Neural progenitor cell (in vitro differentiated cells): ENCODE measurements around the gene BMP2K. TPM values are rescaled to one million over a fixed set of nuclear protein-coding genes. Genes with fewer than 3 reads are reported as not detected.

Source experiments
- DNase-seq: peaks from one replicate; pipeline ENCODE4 v3.0.0-alpha.2; 2016; ENCODE audit warnings: low spot score
- H2AFZ ChIP-seq: fragments of 200-600 bp; sonication (generic); replicated peaks from 2 replicates; pipeline ENCODE4 v1.6.1; 2016; ENCODE audit warnings: antibody characterized with exemption
- H3F3A ChIP-seq: fragments of 200-600 bp; sonication (generic); 2 replicates; pipeline ENCODE4 v1.6.1; 2016; ENCODE audit warnings: antibody characterized with exemption, low read depth
- H3K27ac ChIP-seq: fragments of 200-600 bp; sonication (generic); 2 replicates; pipeline ENCODE4 v1.5.1; 2016; ENCODE audit warnings: mild to moderate bottlenecking
- H3K27me3 ChIP-seq: fragments of 200-600 bp; sonication (generic); 2 replicates; pipeline ENCODE4 v1.6.1; 2016; ENCODE audit warnings: mild to moderate bottlenecking, moderate library complexity
- H3K36me3 ChIP-seq: fragments of 200-600 bp; sonication (generic); 2 replicates; pipeline ENCODE4 v1.5.1; 2016
- H3K4me1 ChIP-seq: fragments of 200-600 bp; sonication (generic); 2 replicates; pipeline ENCODE4 v1.6.1; 2016; ENCODE audit warnings: mixed run types
- H3K4me2 ChIP-seq: fragments of 200-600 bp; sonication (generic); 2 replicates; pipeline ENCODE4 v1.6.1; 2016
- H3K4me3 ChIP-seq: fragments of 200-600 bp; sonication (generic); 2 replicates; pipeline ENCODE4 v1.5.1; 2016
- H3K79me2 ChIP-seq: fragments of 200-600 bp; sonication (generic); 2 replicates; pipeline ENCODE4 v1.6.1; 2016; ENCODE audit warnings: low read depth
- H3K9ac ChIP-seq: fragments of 200-600 bp; sonication (generic); 2 replicates; pipeline ENCODE4 v1.6.1; 2016
- H3K9me3 ChIP-seq: fragments of 200-600 bp; sonication (generic); 2 replicates; pipeline ENCODE4 v1.5.1; 2016; ENCODE audit warnings: low read depth
- H4K20me1 ChIP-seq: fragments of 200-600 bp; sonication (generic); 2 replicates; pipeline ENCODE4 v1.6.1; 2016; ENCODE audit warnings: low read depth
- H3K27ac Mint-ChIP-seq: 3 replicates; pipeline ENCODE4 v1.8.0; 2021; ENCODE audit warnings: mixed read lengths
- H3K27me3 Mint-ChIP-seq: 2 replicates; pipeline ENCODE4 v1.8.0; 2022; ENCODE audit warnings: low read depth, mild to moderate bottlenecking, inconsistent platforms, moderate library complexity, mixed read lengths; ENCODE audit not compliant: insufficient read depth
- H3K36me3 Mint-ChIP-seq: 3 replicates; pipeline ENCODE4 v1.8.0; 2021; ENCODE audit warnings: mixed read lengths
- H3K4me1 Mint-ChIP-seq: 3 replicates; pipeline ENCODE4 v1.8.0; 2021; ENCODE audit warnings: mixed read lengths
- H3K4me3 Mint-ChIP-seq: 3 replicates; pipeline ENCODE4 v1.8.0; 2021; ENCODE audit warnings: mild to moderate bottlenecking, moderate library complexity, mixed read lengths
- H3K9me3 Mint-ChIP-seq: 3 replicates; pipeline ENCODE4 v1.8.0; 2020; ENCODE audit warnings: mixed read lengths
- EZH2 ChIP-seq: fragments of 200-600 bp; sonication (generic); IDR thresholded peaks from 2 replicates; pipeline ENCODE4 v1.6.1; 2017; ENCODE audit warnings: antibody characterized with exemption, mild to moderate bottlenecking, moderate library complexity
- EZH2phosphoT487 ChIP-seq: fragments of 200-600 bp; sonication (generic); IDR thresholded peaks from 2 replicates; pipeline ENCODE4 v1.6.1; 2017; ENCODE audit warnings: antibody characterized with exemption
- total RNA-seq: library from RNA; depleted of rRNA; stranded (reverse); fragments of >200 nt; gene quantifications from 2 replicates; pipeline ENCODE4 v1.2.3, GENCODE V29; 2015; ENCODE audit warnings: low replicate concordance
- TF ChIP-seq, protein P1 (sequence below): fragments of 200-600 bp; sonication (generic); IDR thresholded peaks from 2 replicates; pipeline ENCODE4 v1.5.1; 2017; ENCODE audit warnings: antibody characterized with exemption, mild to moderate bottlenecking

The BMP2K gene
- total RNA-seq, 1 donor from 2014 or later = 62.0 TPM

DNA sequence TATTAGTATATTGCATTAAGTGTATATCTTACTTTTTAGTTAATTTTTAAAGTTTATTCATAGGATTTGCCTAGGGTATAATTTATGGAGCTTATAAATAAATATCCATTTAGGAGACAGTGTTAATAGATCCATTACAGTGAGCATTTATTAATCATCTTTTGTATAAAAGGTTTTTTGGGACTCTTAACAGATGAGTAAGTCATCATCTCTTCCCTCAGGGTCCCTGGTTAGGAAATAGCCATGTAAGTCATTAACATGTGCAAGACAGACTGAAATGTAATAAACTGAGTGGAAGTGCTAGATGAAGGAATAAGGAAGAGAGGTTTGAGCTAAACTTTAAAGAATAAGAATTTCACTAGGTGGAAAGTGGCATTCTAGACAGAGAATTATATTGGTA is 93.9 kb downstream of the BMP2K start:
- Mint-ChIP-seq H3K27ac (no peak overlapping the region), H3K4me3 (no peak overlapping the region), H3K36me3 (peaks cover 24% of the 10 kb centered on the region)

DNA sequence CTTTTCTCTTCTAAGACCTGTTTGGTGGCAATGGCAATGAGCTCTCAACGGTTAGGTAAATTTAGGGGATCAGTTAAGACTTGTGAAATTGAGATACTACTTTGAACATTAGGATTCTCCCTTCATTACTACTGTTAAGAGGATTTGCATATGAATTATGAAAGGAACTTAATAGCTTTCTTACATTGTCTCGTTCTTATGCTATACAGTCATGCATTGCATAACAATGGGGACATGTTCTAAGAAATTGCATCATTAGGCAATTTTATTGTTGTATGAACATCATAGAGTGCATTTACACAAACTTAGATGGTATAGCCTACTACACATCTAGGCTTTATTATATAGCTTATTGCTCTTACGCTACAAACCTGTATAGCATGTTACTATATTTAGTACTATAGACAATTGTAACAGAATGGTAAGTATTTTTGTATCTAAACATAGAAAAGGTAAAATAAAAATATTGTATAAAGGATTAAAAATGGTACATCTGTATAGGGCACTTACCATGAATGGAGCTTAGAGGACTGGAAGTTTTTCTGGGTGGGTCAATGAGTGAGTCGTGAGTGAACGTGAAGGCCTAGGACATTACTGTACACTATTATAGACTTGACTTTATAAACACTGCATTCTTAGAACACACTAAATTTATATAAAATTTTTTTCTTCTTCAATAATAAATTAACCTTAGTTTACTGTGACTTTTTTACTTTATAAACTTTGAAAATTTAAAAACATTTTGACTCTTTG is 100.6 kb downstream of the BMP2K start:
- H3K4me3 Mint-ChIP-seq = no peak overlapping the region
- Histone ChIP-seq H3K36me3 (peaks cover 16% of the 10 kb centered on the region), H3K27ac (no peak overlapping the region), H3K4me3 (no peak overlapping the region), H3K9ac (no peak overlapping the region), H3K4me2 (no peak overlapping the region), H3K79me2 (no peaks in the 10 kb centered on the region), H3K4me1 (no peaks in the 10 kb centered on the region), H3K9me3 (no peaks in the 10 kb centered on the region), H2AFZ (no peak overlapping the region), H3K27me3 (no peaks in the 10 kb centered on the region), H3F3A (no peaks in the 10 kb centered on the region), H4K20me1 (no peaks in the 10 kb centered on the region)
- no peak for DNase-seq
- H3K27ac Mint-ChIP-seq = no peak overlapping the region
- H3K9me3 Mint-ChIP-seq = no peaks in the 10 kb centered on the region
- no peak for TF ChIP-seq EZH2phosphoT487
- TF ChIP-seq, protein P1, sequence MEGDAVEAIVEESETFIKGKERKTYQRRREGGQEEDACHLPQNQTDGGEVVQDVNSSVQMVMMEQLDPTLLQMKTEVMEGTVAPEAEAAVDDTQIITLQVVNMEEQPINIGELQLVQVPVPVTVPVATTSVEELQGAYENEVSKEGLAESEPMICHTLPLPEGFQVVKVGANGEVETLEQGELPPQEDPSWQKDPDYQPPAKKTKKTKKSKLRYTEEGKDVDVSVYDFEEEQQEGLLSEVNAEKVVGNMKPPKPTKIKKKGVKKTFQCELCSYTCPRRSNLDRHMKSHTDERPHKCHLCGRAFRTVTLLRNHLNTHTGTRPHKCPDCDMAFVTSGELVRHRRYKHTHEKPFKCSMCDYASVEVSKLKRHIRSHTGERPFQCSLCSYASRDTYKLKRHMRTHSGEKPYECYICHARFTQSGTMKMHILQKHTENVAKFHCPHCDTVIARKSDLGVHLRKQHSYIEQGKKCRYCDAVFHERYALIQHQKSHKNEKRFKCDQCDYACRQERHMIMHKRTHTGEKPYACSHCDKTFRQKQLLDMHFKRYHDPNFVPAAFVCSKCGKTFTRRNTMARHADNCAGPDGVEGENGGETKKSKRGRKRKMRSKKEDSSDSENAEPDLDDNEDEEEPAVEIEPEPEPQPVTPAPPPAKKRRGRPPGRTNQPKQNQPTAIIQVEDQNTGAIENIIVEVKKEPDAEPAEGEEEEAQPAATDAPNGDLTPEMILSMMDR = no peak
- TF ChIP-seq EZH2 = no peak
- no peaks in the 10 kb centered on the region for H3K27me3 Mint-ChIP-seq
- peaks cover 22% of the 10 kb centered on the region for H3K36me3 Mint-ChIP-seq
- H3K4me1 Mint-ChIP-seq = no peaks in the 10 kb centered on the region

More for the DNA sequence above, 93.9 kb downstream of the BMP2K start:
- no peak overlapping the region for H3K4me2 ChIP-seq
- no peaks in the 10 kb centered on the region for H3K9me3 ChIP-seq
- Mint-ChIP-seq H3K9me3 (no peaks in the 10 kb centered on the region), H3K27me3 (no peaks in the 10 kb centered on the region), H3K4me1 (no peaks in the 10 kb centered on the region)
- H4K20me1 ChIP-seq = no peaks in the 10 kb centered on the region
- H3K9ac ChIP-seq = no peak overlapping the region
- TF ChIP-seq, protein P1 = no peak
- no peak for TF ChIP-seq EZH2
- no peak for TF ChIP-seq EZH2phosphoT487
- H3K4me1 ChIP-seq = no peaks in the 10 kb centered on the region
- H3F3A ChIP-seq = no peaks in the 10 kb centered on the region
- H3K27me3 ChIP-seq = no peaks in the 10 kb centered on the region
- no peak overlapping the region for H2AFZ ChIP-seq
- H3K79me2 ChIP-seq = no peaks in the 10 kb centered on the region
- no peak overlapping the region for H3K27ac ChIP-seq
- no peak for DNase-seq
- H3K4me3 ChIP-seq = no peak overlapping the region
- H3K36me3 ChIP-seq = peaks cover 13% of the 10 kb centered on the region

- peaks cover 4% of the 10 kb centered on the region for H3K36me3 ChIP-seq
- H3K27ac Mint-ChIP-seq = no peak overlapping the region
- H3K27me3 Mint-ChIP-seq = no peaks in the 10 kb centered on the region
- H2AFZ ChIP-seq = no peak overlapping the region
- H4K20me1 ChIP-seq = no peaks in the 10 kb centered on the region
- H3F3A ChIP-seq = no peaks in the 10 kb centered on the region
- H3K4me3 Mint-ChIP-seq = no peak overlapping the region
- H3K36me3 Mint-ChIP-seq = peaks cover 11% of the 10 kb centered on the region
- H3K27ac ChIP-seq = no peak overlapping the region
- no peak for TF ChIP-seq EZH2
- TF ChIP-seq, protein P1 = no peak
- no peak for TF ChIP-seq EZH2phosphoT487
- H3K27me3 ChIP-seq = no peaks in the 10 kb centered on the region
- no peak for DNase-seq
- H3K4me1 ChIP-seq = no peaks in the 10 kb centered on the region
- no peak overlapping the region for H3K4me2 ChIP-seq
- no peak overlapping the region for H3K4me3 ChIP-seq
- no peaks in the 10 kb centered on the region for H3K9me3 Mint-ChIP-seq
- no peaks in the 10 kb centered on the region for H3K79me2 ChIP-seq
- H3K9me3 ChIP-seq = no peaks in the 10 kb centered on the region
- no peaks in the 10 kb centered on the region for H3K4me1 Mint-ChIP-seq
- no peak overlapping the region for H3K9ac ChIP-seq
Observed at GRCh38 chr4:78878031-78878430, 101.9 kb downstream of the BMP2K start.
